B cell (primary cell): ENCODE measurements around the gene FADS1. TPM values are rescaled to one million over a fixed set of nuclear protein-coding genes. Genes with fewer than 3 reads are reported as not detected.

Source experiments
- ATAC-seq: fragments of 200-7000 bp; cut with Tn5 transposase; one replicate; pipeline ENCODE4 v1.10.0; 2021; ENCODE audit warnings: low read depth, mild to moderate bottlenecking, moderate number of reproducible peaks, moderate library complexity
- CTCF ChIA-PET: fragments of 350-600 bp; sonication (Branson Sonifier 250); formaldehyde crosslinking; loops from one replicate; lab custom pipeline; 2021; ENCODE audit warnings: antibody characterized with exemption, inconsistent platforms; lab: Charles Lee
- POLR2A ChIA-PET: fragments of 350-600 bp; sonication (Branson Sonifier 250); formaldehyde crosslinking; loops from one replicate; lab custom pipeline; 2021; ENCODE audit warnings: antibody characterized with exemption; lab: Charles Lee
- DNase-seq: peaks from one replicate; pipeline ENCODE4 v3.0.0; 2013
- H2AFZ ChIP-seq: 2 replicates; pipeline ENCODE4 v1.6.1; 2012; ENCODE audit warnings: mild to moderate bottlenecking, low read depth, low read length; ENCODE audit not compliant: insufficient read depth, poor library complexity, severe bottlenecking
- H3K27ac ChIP-seq, 2 donors: 1 replicate in 1 of 2; 2 replicates in 1 of 2; pipeline ENCODE4 v1.5.1; 2012 to 2013; ENCODE audit warnings: low read length in 2 of 2, mild to moderate bottlenecking in 2 of 2, moderate library complexity in 1 of 2
- H3K27me3 ChIP-seq, 4 experiments: fragments of 200-600 bp in 1 of 4; sonication (generic) in 1 of 4; replicated peaks in 1 of 4; 1 replicate in 2 of 4; 2 replicates in 2 of 4; pipeline versions ENCODE4 v1.6.1 to v1.7.0; 2013 to 2016; ENCODE audit warnings: low read length in 3 of 4, mild to moderate bottlenecking in 2 of 4, mixed read lengths in 1 of 4, moderate library complexity in 1 of 4; ENCODE audit not compliant: insufficient read depth in 4 of 4, control insufficient read depth in 3 of 4; ENCODE audit errors: control extremely low read depth in 1 of 4
- H3K36me3 ChIP-seq, 2 experiments: replicated peaks in 1 of 2; 1 replicate in 1 of 2; 2 replicates in 1 of 2; pipeline versions ENCODE4 v1.6.1 to v1.7.1; 2013; ENCODE audit warnings: low read length in 1 of 2; ENCODE audit not compliant: insufficient read depth in 2 of 2, control insufficient read depth in 1 of 2; ENCODE audit errors: control extremely low read depth in 1 of 2, extremely low read depth in 1 of 2
- H3K4me1 ChIP-seq, 2 donors: fragments of 200-600 bp in 1 of 2; sonication (generic) in 1 of 2; 1 replicate in 1 of 2; 2 replicates in 1 of 2; pipeline versions ENCODE4 v1.5.1 to v1.6.1; 2013 to 2017; ENCODE audit warnings: low read length in 2 of 2; ENCODE audit not compliant: control insufficient read depth in 2 of 2, insufficient read depth in 2 of 2
- H3K4me2 ChIP-seq: replicated peaks from 2 replicates; pipeline ENCODE3; 2012; ENCODE audit warnings: mild to moderate bottlenecking, low read depth, low read length; ENCODE audit not compliant: poor library complexity, severe bottlenecking
- H3K4me3 ChIP-seq, 5 experiments: fragments of 200-600 bp in 1 of 5; sonication (generic) in 1 of 5; 1 replicate in 3 of 5; 2 replicates in 2 of 5; pipeline versions ENCODE4 v1.5.1 to v1.7.0; 2011 to 2016; ENCODE audit warnings: low read length in 4 of 5, mild to moderate bottlenecking in 4 of 5, low read depth in 2 of 5, control low read depth in 1 of 5, moderate library complexity in 1 of 5; ENCODE audit not compliant: insufficient read depth in 1 of 5; ENCODE audit errors: control extremely low read depth in 1 of 5, extremely low read depth in 1 of 5
- H3K79me2 ChIP-seq: fragments of 200-600 bp; sonication (generic); one replicate; pipeline ENCODE4 v1.6.0; 2016; ENCODE audit warnings: low read length; ENCODE audit not compliant: control insufficient read depth, insufficient read depth
- H3K9ac ChIP-seq: fragments of 200-600 bp; sonication (generic); 2 replicates; pipeline ENCODE4 v1.6.1; 2017; ENCODE audit warnings: mild to moderate bottlenecking, low read length, moderate library complexity
- H3K9me3 ChIP-seq, 3 donors: one replicate each; pipeline versions ENCODE4 v1.6.1 to v1.7.1; 2013; ENCODE audit warnings: low read length in 2 of 3; ENCODE audit not compliant: control insufficient read depth in 2 of 3, insufficient read depth in 1 of 3; ENCODE audit errors: control extremely low read depth in 1 of 3
- H4K20me1 ChIP-seq: 2 replicates; pipeline ENCODE4 v1.6.0; 2012; ENCODE audit warnings: mild to moderate bottlenecking, low read length; ENCODE audit not compliant: insufficient read depth, control insufficient read depth, poor library complexity, severe bottlenecking
- H3K27ac Mint-ChIP-seq: one replicate; pipeline ENCODE4 v1.8.0; 2021; ENCODE audit warnings: mixed read lengths
- H3K27me3 Mint-ChIP-seq: one replicate; pipeline ENCODE4 v1.8.0; 2021; ENCODE audit warnings: mixed read lengths
- H3K4me1 Mint-ChIP-seq: one replicate; pipeline ENCODE4 v1.8.0; 2021; ENCODE audit warnings: mixed read lengths
- H3K4me3 Mint-ChIP-seq: one replicate; pipeline ENCODE4 v1.8.0; 2021; ENCODE audit warnings: mixed read lengths
- H3K9me3 Mint-ChIP-seq: one replicate; pipeline ENCODE4 v1.8.0; 2022; ENCODE audit warnings: mixed read lengths; ENCODE audit not compliant: insufficient read depth
- EZH2 ChIP-seq: IDR thresholded peaks from 2 replicates; pipeline ENCODE4 v1.6.1; 2012; ENCODE audit warnings: borderline replicate concordance, low read depth, mild to moderate bottlenecking, moderate library complexity, low read length; ENCODE audit not compliant: insufficient read depth, poor library complexity, severe bottlenecking
- WGBS: methylation state at CpG from one replicate; pipeline ENCODE4 v1.1.5; 2013; ENCODE audit warnings: missing lambda C conversion rate; ENCODE audit not compliant: insufficient coverage; 5-methylcytosine and 5-hydroxymethylcytosine counted together
- intact Hi-C: fragments of 100-400 bp; cut with micrococcal nuclease; formaldehyde crosslinking; loops from one replicate; pipeline ENCODE4 v1.10.0; 2022
- polyA plus RNA-seq: library from polyadenylated mRNA; depleted of rRNA; stranded (reverse); fragments of >200 nt; gene quantifications from 2 replicates; pipeline ENCODE4 v1.2.3, GENCODE V29; 2012
- total RNA-seq, 2 donors: library from RNA; stranded (reverse); fragments of 120-200 nt in 1 of 2; gene quantifications; 1 replicate in 1 of 2; 2 replicates in 1 of 2; pipeline versions ENCODE4 v1.2.3 to v1.2.4, GENCODE V29; 2013 to 2022
- TF ChIP-seq, protein P1 (sequence below): fragments of 200-600 bp; IDR thresholded peaks from one replicate; pipeline ENCODE4 v1.8.0; 2022; ENCODE audit warnings: antibody characterized with exemption, mild to moderate bottlenecking

The FADS1 gene
- total and polyA plus RNA-seq, 2 donors (not counting 1 experiment from before 2014, with no cell fraction given): 0.39 to 15.6 TPM

DNA sequence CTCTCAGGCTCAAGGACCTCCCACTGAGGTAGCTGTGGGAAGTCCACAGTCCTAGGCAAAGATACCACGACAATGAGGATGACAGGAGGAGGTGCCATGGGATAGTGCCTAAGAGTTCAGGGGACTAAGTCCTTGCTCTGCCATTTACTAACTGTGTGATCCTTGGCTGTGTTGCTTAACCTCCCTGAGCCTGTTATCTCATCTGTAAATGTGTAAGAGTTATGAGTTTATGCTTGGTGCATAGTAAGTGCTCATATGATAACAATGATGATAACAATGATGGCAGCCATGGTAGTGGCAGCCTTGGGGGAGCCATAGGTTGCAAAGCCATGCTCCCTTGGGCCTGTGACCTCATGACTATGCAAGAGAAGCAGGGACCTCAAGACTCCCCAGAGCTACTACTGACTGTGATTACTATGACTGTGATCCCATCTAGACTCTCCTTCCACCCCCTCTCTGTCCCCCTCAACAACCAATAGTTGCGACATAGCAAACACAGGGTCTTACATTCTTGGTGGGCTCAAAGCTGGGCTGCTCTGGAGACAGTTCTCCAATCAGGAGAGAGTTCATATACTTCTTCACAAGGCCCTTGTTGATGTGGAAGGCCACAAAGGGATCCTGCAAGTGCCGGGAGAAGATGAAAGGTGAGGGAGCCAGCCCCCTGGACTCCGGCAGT, 3.9 kb downstream of the FADS1 start:
- ChIA-PET CTCF (interaction anchor here (0.8 to 6.1 kb wide), 7 partner anchors 15 to 295 kb away, joined by 3 to 77 read pairs (median 5); partner anchors contain the start of gene FEN1), POLR2A (no interaction called here)
- H3K27me3 Mint-ChIP-seq: no peaks in the 10 kb centered on the region
- DNase-seq: no peak
- Histone ChIP-seq H3K9me3 (peaks cover 0 to 6% (median 0%) of the 10 kb centered on the region in 3 donors), H2AFZ (no peak overlapping the region), H3K4me1 (peaks cover 9 to 24% of the 10 kb centered on the region in 2 donors), H3K27ac (no peak overlapping the region), H3K4me2 (no peak overlapping the region), H4K20me1 (no peaks in the 10 kb centered on the region), H3K27me3 (peaks cover 0 to 17% (median 4%) of the 10 kb centered on the region in 4 experiments), H3K36me3 (no peaks in the 10 kb centered on the region), H3K79me2 (no peaks in the 10 kb centered on the region), H3K9ac (no peak overlapping the region), H3K4me3 (no peak overlapping the region)
- no peak for ATAC-seq
- H3K27ac Mint-ChIP-seq: no peak overlapping the region
- H3K4me3 Mint-ChIP-seq: no peak overlapping the region
- TF ChIP-seq EZH2: no peak
- TF ChIP-seq, protein P1, sequence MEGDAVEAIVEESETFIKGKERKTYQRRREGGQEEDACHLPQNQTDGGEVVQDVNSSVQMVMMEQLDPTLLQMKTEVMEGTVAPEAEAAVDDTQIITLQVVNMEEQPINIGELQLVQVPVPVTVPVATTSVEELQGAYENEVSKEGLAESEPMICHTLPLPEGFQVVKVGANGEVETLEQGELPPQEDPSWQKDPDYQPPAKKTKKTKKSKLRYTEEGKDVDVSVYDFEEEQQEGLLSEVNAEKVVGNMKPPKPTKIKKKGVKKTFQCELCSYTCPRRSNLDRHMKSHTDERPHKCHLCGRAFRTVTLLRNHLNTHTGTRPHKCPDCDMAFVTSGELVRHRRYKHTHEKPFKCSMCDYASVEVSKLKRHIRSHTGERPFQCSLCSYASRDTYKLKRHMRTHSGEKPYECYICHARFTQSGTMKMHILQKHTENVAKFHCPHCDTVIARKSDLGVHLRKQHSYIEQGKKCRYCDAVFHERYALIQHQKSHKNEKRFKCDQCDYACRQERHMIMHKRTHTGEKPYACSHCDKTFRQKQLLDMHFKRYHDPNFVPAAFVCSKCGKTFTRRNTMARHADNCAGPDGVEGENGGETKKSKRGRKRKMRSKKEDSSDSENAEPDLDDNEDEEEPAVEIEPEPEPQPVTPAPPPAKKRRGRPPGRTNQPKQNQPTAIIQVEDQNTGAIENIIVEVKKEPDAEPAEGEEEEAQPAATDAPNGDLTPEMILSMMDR: no peak
- intact Hi-C loops: no loop called here
- WGBS: 89% methylated on average over 3 of the region's 4 CpGs
- H3K4me1 Mint-ChIP-seq: peaks cover 15% of the 10 kb centered on the region
- H3K9me3 Mint-ChIP-seq: no peaks in the 10 kb centered on the region

- no peaks in the 10 kb centered on the region for H3K36me3 ChIP-seq
- Mint-ChIP-seq H3K27ac (no peak overlapping the region), H3K4me1 (peaks cover 14% of the 10 kb centered on the region), H3K9me3 (no peaks in the 10 kb centered on the region), H3K4me3 (no peak overlapping the region), H3K27me3 (no peaks in the 10 kb centered on the region)
- H3K9ac ChIP-seq: no peak overlapping the region
- intact Hi-C loops: no loop called here
- H3K4me3 ChIP-seq: no peak overlapping the region
- H3K9me3 ChIP-seq: peaks cover 0 to 6% (median 0%) of the 10 kb centered on the region in 3 donors
- no peaks in the 10 kb centered on the region for H3K79me2 ChIP-seq
- ChIA-PET POLR2A (no interaction called here), CTCF (interaction anchor here (0.8 to 2.3 kb wide), 4 partner anchors 12 to 270 kb away, joined by 3 to 5 read pairs (median 4); no protein-coding TSS in a partner anchor)
- WGBS: 86% methylated on average over 3 of the region's 5 CpGs
- H4K20me1 ChIP-seq: no peaks in the 10 kb centered on the region
- no peak overlapping the region for H3K4me2 ChIP-seq
- H3K4me1 ChIP-seq: peaks cover 9 to 20% of the 10 kb centered on the region in 2 donors
- no peak for TF ChIP-seq EZH2
- TF ChIP-seq, protein P1: no peak
- H2AFZ ChIP-seq: no peak overlapping the region
- H3K27ac ChIP-seq: no peak overlapping the region
- DNase-seq (no peak), ATAC-seq (no peak)
- H3K27me3 ChIP-seq: peaks cover 0 to 13% (median 4%) of the 10 kb centered on the region in 4 experiments
Measured at GRCh38 chr11:61811831-61812230, 5.0 kb downstream of the FADS1 start.
